ENCODE results near the gene ADGRG6. TPM values are rescaled to one million over a fixed set of nuclear protein-coding genes. Genes with fewer than 3 reads are reported as not detected.

The ADGRG6 gene
- total and polyA plus RNA-seq, 2 donors (not counting 3 experiments of a cell fraction or from before 2014, with no cell fraction given) = 99.3 to 166 TPM

DNA sequence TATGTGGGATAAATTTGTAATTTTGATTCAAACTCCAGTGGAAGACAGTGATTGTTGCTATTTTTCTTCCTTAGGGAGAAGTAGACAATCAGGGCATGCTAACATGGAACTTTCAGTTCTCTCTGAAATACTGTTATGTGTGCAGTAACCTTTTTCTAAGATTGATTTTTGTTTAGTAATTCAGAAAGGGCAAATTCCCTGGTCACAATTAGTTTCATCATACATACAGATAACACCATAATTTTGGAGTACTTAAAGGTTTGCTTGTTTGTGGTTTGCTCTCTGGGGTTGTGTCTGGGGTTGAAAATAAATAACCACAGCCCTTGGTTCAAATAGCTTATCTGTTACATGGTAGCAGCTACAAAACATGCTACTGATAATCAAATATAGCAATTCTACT, 34.4 kb downstream of the ADGRG6 start:
- Histone ChIP-seq H3K27ac (ENCODE audit: insufficient read depth, low read depth, low read length) (no peak overlapping the region), H4K20me1 (replicated peaks; ENCODE audit: control insufficient read depth, extremely low read depth, insufficient read depth, low read length) (no peaks in the 10 kb centered on the region), H3K27me3 (ENCODE audit: control insufficient read depth in 2 of 2, insufficient read depth in 2 of 2, low read length in 2 of 2) (no peaks in the 10 kb centered on the region), H3K4me2 (ENCODE audit: insufficient read depth, low read length) (no peak overlapping the region), H3K9ac (replicated peaks; ENCODE audit: extremely low read depth, insufficient read depth, low read length) (no peak overlapping the region), H3K4me1 (ENCODE audit: control insufficient read depth, extremely low read depth, insufficient read depth, low read length) (peaks cover 34% of the 10 kb centered on the region), H3K4me3 (replicated peaks in 1 of 3; ENCODE audit: insufficient read depth in 1 of 3, low read depth in 1 of 3, low read length in 3 of 3) (no peak overlapping the region), H3K36me3 (ENCODE audit: control insufficient read depth in 2 of 2, extremely low read depth in 1 of 2, insufficient read depth in 2 of 2, low read length in 2 of 2) (no peaks in the 10 kb centered on the region), H3K9me1 (replicated peaks; ENCODE audit: control insufficient read depth, extremely low read depth, insufficient read depth, low read length) (no peaks in the 10 kb centered on the region), H2AFZ (ENCODE audit: low read depth, low read length) (no peak overlapping the region), H3K9me3 (replicated peaks; ENCODE audit: control insufficient read depth, insufficient read depth, low read length) (no peaks in the 10 kb centered on the region), H3K79me2 (ENCODE audit: control insufficient read depth, insufficient read depth, low read length) (peaks cover 68% of the 10 kb centered on the region)
- no peak for TF ChIP-seq FOS (IDR thresholded peaks at IDR 0.05; ENCODE audit: borderline replicate concordance, insufficient read depth, low read length)
- no peak for TF ChIP-seq MYC (IDR thresholded peaks at IDR 0.05; ENCODE audit: low read depth, low read length)
- no peak for TF ChIP-seq JUN (IDR thresholded peaks at IDR 0.05; ENCODE audit: borderline replicate concordance, insufficient read depth, insufficient read length, low read depth)
- no peak for TF ChIP-seq POLR2AphosphoS5 (IDR thresholded peaks at IDR 0.05; ENCODE audit: insufficient read depth, low read depth, low read length)
- TF ChIP-seq EZH2 (IDR thresholded peaks at IDR 0.05; ENCODE audit: borderline replicate concordance, low read depth, low read length, severe bottlenecking) = no peak
- no peak for TF ChIP-seq POLR2A (IDR thresholded peaks at IDR 0.05; ENCODE audit: low read depth, low read length)
- TF ChIP-seq, protein P1, sequence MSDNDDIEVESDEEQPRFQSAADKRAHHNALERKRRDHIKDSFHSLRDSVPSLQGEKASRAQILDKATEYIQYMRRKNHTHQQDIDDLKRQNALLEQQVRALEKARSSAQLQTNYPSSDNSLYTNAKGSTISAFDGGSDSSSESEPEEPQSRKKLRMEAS (IDR thresholded peaks at IDR 0.05; ENCODE audit: insufficient read depth, insufficient read length) = no peak
- no peak for TF ChIP-seq GATA2 (IDR thresholded peaks at IDR 0.05; ENCODE audit: insufficient read depth, insufficient read length, low read depth, low read length)
- no peak for TF ChIP-seq CTCF (IDR thresholded peaks at IDR 0.05; ENCODE audit: extremely low read depth in 1 of 2, insufficient read depth in 1 of 2, low read depth in 1 of 2, low read length in 2 of 2)
- CTCF ChIA-PET = no interaction called here
- no peak for DNase-seq (ENCODE audit: low read depth, low spot score)
- dilution Hi-C loops (cut with MboI; ENCODE audit: extremely low pct_ligation_motif_present, low sequenced_read_pairs) (no loop called here), intact Hi-C loops (cut with micrococcal nuclease) (no loop called here)
- FAIRE-seq = no peak
- POLR2A ChIA-PET = no interaction called here
- BruUV-seq (replicated peaks) = no TSS peak

Data from endothelial cell of umbilical vein (primary cell).